ENCODE results near the gene GJA3.

DNA sequence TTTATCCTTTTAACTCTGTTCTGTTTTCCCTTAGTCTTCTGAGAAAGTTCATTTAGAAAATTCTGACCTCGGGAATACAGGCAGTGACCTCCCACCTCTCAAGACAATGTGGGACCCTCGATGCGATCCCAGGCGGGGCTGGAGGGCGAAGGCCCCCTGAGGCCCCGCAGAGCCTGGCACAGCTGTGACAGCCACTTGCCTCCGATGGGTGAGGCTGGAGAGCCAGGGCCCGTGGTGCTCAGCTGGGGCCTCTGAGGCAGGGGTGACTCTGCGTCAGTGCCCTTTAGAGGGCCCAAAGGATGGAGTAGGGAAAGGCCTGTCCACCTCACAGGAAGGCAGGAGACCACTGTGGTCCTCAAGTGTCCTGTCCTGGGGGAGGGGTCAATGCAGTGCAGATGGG, 10.3 kb downstream of the GJA3 start:
- TF ChIP-seq REST (IDR thresholded peaks at IDR 0.05; ENCODE audit: insufficient read depth in 1 of 2, low read depth in 2 of 2, low read length in 2 of 2), result no peak
- TF ChIP-seq TAF1 (IDR thresholded peaks at IDR 0.05; ENCODE audit: borderline replicate concordance, insufficient read depth, low read length), result no peak
- TF ChIP-seq SIN3A (IDR thresholded peaks at IDR 0.05; ENCODE audit: borderline replicate concordance, insufficient read depth, low read length), result no peak
